Transverse colon (tissue), 3 donors: Measurements from ENCODE around the gene SOS1.

Experiments
- EP300 ChIP-seq: sonication (generic); formaldehyde crosslinking; IDR thresholded peaks from one replicate; pipeline ENCODE4 v1.6.1; 2017; ENCODE audit warnings: antibody characterized with exemption, low read depth
- POLR2AphosphoS5 ChIP-seq, 3 donors: sonication (generic); formaldehyde crosslinking; IDR thresholded peaks; one replicate each; pipeline ENCODE4 v1.6.1; 2016; ENCODE audit warnings: antibody characterized with exemption in 3 of 3

GRCh38 chr2:39156107-39156506 lies 35.3 kb upstream of the SOS1 start:
- TF ChIP-seq POLR2AphosphoS5 (IDR thresholded peaks at IDR 0.05) (no peak), EP300 (no peak)
